ENCODE measurements around the gene CUX1.
A peak's percentile ranks its signal among the peaks of the same experiment; 100 is the strongest.

The CUX1 gene

GRCh38 chr7:102260856-102261255 is 443.4 kb downstream of the CUX1 start:
- Mint-ChIP-seq H3K9me3 (no peaks in the 10 kb centered on the region), H3K4me3 (no peak overlapping the region), H3K4me1 (ENCODE audit: low read depth in 2 of 2) (no peaks in the 10 kb centered on the region), H3K27me3 (no peaks in the 10 kb centered on the region), H3K36me3 (ENCODE audit: insufficient read depth) (peaks cover 7% of the 10 kb centered on the region), H3K27ac (no peak overlapping the region)
- ATAC-seq (replicated peaks): no peak
- DNase-seq: no peak

DNA sequence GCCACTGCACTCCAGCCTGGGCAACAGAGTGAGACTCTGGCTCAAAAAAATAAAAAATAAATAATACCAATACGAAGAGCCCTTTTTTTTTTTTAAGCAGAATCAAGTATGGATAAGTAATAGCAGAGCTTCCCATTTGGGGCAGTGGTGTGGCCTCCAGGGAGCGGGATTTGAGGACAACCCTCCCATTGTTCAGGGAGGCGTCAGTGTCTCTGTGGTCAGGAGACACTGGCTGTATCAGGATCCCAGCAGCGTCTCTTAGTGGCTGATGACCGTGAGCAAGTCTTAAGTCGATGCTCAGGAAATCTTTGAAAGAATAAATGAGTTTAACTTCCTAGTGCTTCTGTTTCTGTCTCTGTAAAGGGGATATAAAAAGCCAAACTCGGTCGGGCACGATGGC is 444.0 kb downstream of the CUX1 start:
- Mint-ChIP-seq H3K27ac (no peak overlapping the region), H3K36me3 (ENCODE audit: insufficient read depth) (peaks cover 7% of the 10 kb centered on the region), H3K9me3 (no peaks in the 10 kb centered on the region), H3K27me3 (no peaks in the 10 kb centered on the region), H3K4me3 (no peak overlapping the region), H3K4me1 (ENCODE audit: low read depth in 2 of 2) (no peaks in the 10 kb centered on the region)
- no peak for DNase-seq
- no peak for ATAC-seq (replicated peaks)

DNA sequence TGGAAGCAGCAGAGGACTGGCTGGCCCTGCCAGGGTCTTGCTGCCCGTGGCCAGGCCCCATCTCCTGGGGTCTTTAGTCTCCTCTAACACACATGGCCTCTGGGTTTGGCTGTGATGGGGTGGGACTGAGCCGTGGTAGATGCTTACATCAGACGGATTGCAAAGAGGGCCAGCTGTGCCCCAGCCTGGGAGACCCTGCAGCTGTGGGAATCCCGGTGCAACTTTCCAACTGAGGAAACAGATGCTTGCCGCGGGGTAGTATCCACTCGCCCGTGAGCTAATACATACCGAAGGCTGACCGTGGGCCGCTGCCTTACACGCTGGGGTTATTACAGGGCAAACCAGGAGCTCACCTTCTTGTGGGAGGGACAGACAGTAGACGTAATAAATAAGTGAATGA is 445.1 kb downstream of the CUX1 start:
- Mint-ChIP-seq H3K36me3 (ENCODE audit: insufficient read depth) (peaks cover 7% of the 10 kb centered on the region), H3K4me1 (ENCODE audit: low read depth in 2 of 2) (no peaks in the 10 kb centered on the region), H3K27me3 (no peaks in the 10 kb centered on the region), H3K27ac (no peak overlapping the region), H3K4me3 (no peak overlapping the region), H3K9me3 (no peaks in the 10 kb centered on the region)
- DNase-seq (no peak), ATAC-seq (replicated peaks) (no peak)

GRCh38 chr7:102264367-102264891 is 447.0 kb downstream of the CUX1 start:
- H3K4me3 Mint-ChIP-seq: no peak overlapping the region
- H3K4me1 Mint-ChIP-seq (ENCODE audit: low read depth in 2 of 2): no peaks in the 10 kb centered on the region
- ATAC-seq (replicated peaks) (no peak), DNase-seq (no peak)
- no peaks in the 10 kb centered on the region for H3K27me3 Mint-ChIP-seq
- H3K9me3 Mint-ChIP-seq: no peaks in the 10 kb centered on the region
- H3K27ac Mint-ChIP-seq: no peak overlapping the region
- H3K36me3 Mint-ChIP-seq (ENCODE audit: insufficient read depth): peaks cover 4% of the 10 kb centered on the region

- no peaks in the 10 kb centered on the region for H3K9me3 Mint-ChIP-seq
- H3K4me3 Mint-ChIP-seq: no peak overlapping the region
Observed at GRCh38 chr7:102266541-102266940, 449.1 kb downstream of the CUX1 start.

GRCh38 chr7:102268635-102269034 is 451.2 kb downstream of the CUX1 start:
- no peaks in the 10 kb centered on the region for H3K27me3 Mint-ChIP-seq
- peak overlapping the region in 1 of 2 donors; percentile 1 for H3K27ac Mint-ChIP-seq
- DNase-seq (no peak), ATAC-seq (replicated peaks) (no peak)
- no peak overlapping the region for H3K4me3 Mint-ChIP-seq
- H3K4me1 Mint-ChIP-seq (ENCODE audit: low read depth in 2 of 2): peaks cover 0 to 3% of the 10 kb centered on the region in 2 donors
- peaks cover 3% of the 10 kb centered on the region for H3K36me3 Mint-ChIP-seq (ENCODE audit: insufficient read depth)
- H3K9me3 Mint-ChIP-seq: no peaks in the 10 kb centered on the region

More at GRCh38 chr7:102266541-102266940, 449.1 kb downstream of the CUX1 start:
- Mint-ChIP-seq H3K4me1 (ENCODE audit: low read depth in 2 of 2) (no peaks in the 10 kb centered on the region), H3K36me3 (ENCODE audit: insufficient read depth) (peaks cover 4% of the 10 kb centered on the region), H3K27ac (no peak overlapping the region), H3K27me3 (no peaks in the 10 kb centered on the region)
- no peak for ATAC-seq (replicated peaks)
- DNase-seq: no peak

DNA sequence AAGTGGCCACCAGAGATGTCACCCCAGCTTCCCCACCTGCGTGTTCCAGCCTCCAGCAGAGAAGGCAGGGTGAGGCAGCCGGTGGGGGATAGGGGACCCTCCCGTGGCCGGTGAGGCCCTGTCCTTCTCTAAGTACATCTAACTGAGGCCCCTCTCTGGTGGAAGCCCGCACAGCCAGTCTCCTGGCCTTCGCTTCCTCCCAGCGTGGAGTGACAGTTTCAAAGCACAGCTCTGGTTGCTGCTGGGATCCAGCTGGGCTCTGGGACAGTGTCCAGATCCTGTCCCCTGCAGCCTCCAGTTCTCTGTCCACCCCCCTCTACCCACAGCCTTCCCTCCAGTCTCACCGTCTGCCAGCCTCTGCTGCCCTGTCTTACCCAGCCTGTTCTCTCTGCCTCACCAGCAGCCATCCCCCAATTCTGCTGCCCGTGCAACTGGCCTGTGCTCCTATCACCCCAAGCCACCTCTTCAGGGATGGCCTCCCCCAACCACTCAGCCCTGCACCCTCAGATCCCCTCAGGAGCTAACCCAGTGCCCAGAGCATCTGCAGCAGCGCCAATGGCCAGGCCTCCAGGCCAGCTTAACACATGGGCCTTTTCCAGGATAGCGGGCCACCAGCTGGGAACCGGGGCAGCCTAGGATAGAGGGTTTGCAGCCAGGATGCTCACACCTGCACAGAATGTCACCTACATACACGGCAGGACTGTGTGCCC is 452.9 kb downstream of the CUX1 start:
- no peak for ATAC-seq (replicated peaks)
- peaks cover 0 to 3% of the 10 kb centered on the region in 2 donors for H3K4me1 Mint-ChIP-seq (ENCODE audit: low read depth in 2 of 2)

DNA sequence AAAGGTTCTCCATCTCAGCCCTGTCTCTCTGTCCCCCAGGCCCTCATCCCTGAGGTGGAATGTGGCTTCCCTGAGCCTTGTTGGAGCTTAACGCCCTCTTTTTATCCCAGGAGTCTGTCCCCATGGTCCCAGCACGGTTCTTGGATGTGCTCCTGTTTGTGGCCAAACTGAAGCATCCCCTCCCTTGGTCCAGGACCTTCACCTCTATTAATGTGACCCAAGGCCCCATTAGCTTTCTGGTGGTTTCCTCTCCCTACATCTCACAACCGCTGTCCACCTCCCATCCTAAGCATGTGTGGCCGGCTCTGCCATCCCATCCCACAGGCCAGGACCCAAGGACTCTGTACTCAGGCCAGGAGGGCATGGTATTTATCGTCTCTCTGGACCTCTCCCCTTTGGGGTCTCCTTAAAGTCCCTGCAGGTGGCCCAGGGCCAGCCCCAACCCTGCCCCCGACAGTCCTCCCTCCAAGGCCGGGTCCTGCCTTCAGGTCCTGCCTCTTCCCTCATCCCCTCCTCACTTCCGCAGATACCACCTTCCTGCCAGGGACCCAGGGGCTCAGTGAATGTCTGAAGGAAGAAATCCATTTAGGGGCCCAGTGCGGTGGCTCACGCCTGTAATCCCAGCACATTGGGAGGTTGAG is 453.9 kb downstream of the CUX1 start:
- H3K36me3 Mint-ChIP-seq (ENCODE audit: insufficient read depth): no peaks in the 10 kb centered on the region
- ATAC-seq (replicated peaks) (no peak), DNase-seq (no peak)
- H3K27me3 Mint-ChIP-seq: no peaks in the 10 kb centered on the region
- H3K4me3 Mint-ChIP-seq: no peak overlapping the region
- no peaks in the 10 kb centered on the region for H3K9me3 Mint-ChIP-seq
- no peak overlapping the region for H3K27ac Mint-ChIP-seq
- H3K4me1 Mint-ChIP-seq (ENCODE audit: low read depth in 2 of 2): peaks cover 0 to 3% of the 10 kb centered on the region in 2 donors

More for the DNA sequence above, 452.9 kb downstream of the CUX1 start:
- Mint-ChIP-seq H3K9me3 (no peaks in the 10 kb centered on the region), H3K4me3 (no peak overlapping the region), H3K36me3 (ENCODE audit: insufficient read depth) (no peaks in the 10 kb centered on the region), H3K27me3 (no peaks in the 10 kb centered on the region), H3K27ac (no peak overlapping the region)
- DNase-seq: no peak

GRCh38 chr7:102272075-102272916 is 454.9 kb downstream of the CUX1 start:
- H3K9me3 Mint-ChIP-seq: no peaks in the 10 kb centered on the region
- H3K27me3 Mint-ChIP-seq: no peaks in the 10 kb centered on the region
- no peaks in the 10 kb centered on the region for H3K36me3 Mint-ChIP-seq (ENCODE audit: insufficient read depth)
- DNase-seq (peak; percentile 68 to 77 (median 73)), ATAC-seq (replicated peaks) (peak; percentile 71)
- H3K4me3 Mint-ChIP-seq: no peak overlapping the region
- H3K4me1 Mint-ChIP-seq (ENCODE audit: low read depth in 2 of 2): peaks cover 0 to 3% of the 10 kb centered on the region in 2 donors
- no peak overlapping the region for H3K27ac Mint-ChIP-seq

GRCh38 chr7:102272917-102273748 is 455.7 kb downstream of the CUX1 start:
- Mint-ChIP-seq H3K4me3 (no peak overlapping the region), H3K36me3 (ENCODE audit: insufficient read depth) (no peaks in the 10 kb centered on the region), H3K27ac (no peak overlapping the region), H3K4me1 (ENCODE audit: low read depth in 2 of 2) (peaks cover 0 to 3% of the 10 kb centered on the region in 2 donors), H3K27me3 (no peaks in the 10 kb centered on the region), H3K9me3 (no peaks in the 10 kb centered on the region)
- DNase-seq (no peak), ATAC-seq (replicated peaks) (no peak)

- Mint-ChIP-seq H3K27me3 (no peaks in the 10 kb centered on the region), H3K36me3 (ENCODE audit: insufficient read depth) (no peaks in the 10 kb centered on the region), H3K4me3 (no peak overlapping the region), H3K27ac (no peak overlapping the region), H3K4me1 (ENCODE audit: low read depth in 2 of 2) (peaks cover 0 to 3% of the 10 kb centered on the region in 2 donors), H3K9me3 (no peaks in the 10 kb centered on the region)
- DNase-seq (no peak), ATAC-seq (replicated peaks) (no peak)
Observed at GRCh38 chr7:102273749-102274712, 456.6 kb downstream of the CUX1 start.

DNA sequence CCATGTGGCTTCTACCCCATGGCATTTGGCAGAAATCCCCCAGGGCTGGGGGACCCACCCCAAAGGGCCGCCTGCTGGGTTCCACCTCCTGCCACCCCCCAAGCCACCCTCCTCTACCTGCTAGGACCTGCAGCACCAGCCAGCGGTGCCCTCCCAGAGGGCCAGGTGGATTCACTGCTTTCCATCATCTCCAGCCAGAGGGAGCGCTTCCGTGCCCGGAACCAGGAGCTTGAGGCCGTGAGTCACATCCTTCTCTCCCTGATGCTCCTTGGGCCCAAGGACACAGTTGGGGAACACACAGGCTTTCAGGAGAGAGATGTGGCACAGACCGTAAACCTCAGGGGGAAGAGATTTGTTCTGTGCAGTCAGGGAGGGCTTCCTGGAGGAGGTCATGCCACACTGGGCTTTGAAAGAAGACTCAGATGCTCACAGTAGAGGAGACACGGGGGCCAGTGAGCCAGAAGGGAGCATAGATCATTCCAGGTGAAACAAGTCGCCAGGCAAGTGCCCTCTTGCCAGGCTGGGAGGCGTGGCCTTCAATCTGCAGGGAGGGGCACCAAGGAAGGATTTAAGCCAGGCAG is 457.8 kb downstream of the CUX1 start:
- H3K36me3 Mint-ChIP-seq (ENCODE audit: insufficient read depth): no peaks in the 10 kb centered on the region
- no peak overlapping the region for H3K4me3 Mint-ChIP-seq
- H3K4me1 Mint-ChIP-seq (ENCODE audit: low read depth in 2 of 2): peaks cover 0 to 3% of the 10 kb centered on the region in 2 donors
- H3K9me3 Mint-ChIP-seq: no peaks in the 10 kb centered on the region
- DNase-seq: no peak
- no peaks in the 10 kb centered on the region for H3K27me3 Mint-ChIP-seq
- no peak for ATAC-seq (replicated peaks)
- H3K27ac Mint-ChIP-seq: no peak overlapping the region

Measured in effector memory CD8-positive, alpha-beta T cell (primary cell).